Raji (cell line): Measurements from ENCODE around the gene PITPNM3.

ENCODE experiments used
- POLR2A ChIP-seq: IDR thresholded peaks from 2 replicates; pipeline ENCODE4 v1.6.1; 2011; ENCODE audit warnings: low read depth, low read length, control low read depth; ENCODE audit not compliant: insufficient read depth

PITPNM3 gene

DNA sequence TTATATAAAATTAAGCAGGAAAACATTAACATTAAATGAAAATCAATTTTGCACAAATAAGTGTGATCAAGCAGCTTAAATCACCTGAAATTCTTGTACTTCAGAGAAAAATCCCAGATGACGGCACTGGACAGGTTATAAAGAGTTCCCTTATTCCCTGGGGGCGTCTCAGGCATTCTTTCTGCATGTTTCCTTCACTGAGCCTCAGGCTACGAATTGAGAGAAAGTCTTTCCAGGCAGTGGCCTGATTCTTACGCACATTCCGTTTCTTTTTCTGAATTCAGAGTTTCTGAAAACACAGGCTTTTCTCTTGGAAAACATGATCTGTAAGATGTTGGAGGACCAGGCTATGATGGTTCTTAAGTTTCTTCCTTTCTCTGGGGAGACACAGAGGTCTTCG lies 22.1 kb upstream of the PITPNM3 start:
- TF ChIP-seq POLR2A = no peak

DNA sequence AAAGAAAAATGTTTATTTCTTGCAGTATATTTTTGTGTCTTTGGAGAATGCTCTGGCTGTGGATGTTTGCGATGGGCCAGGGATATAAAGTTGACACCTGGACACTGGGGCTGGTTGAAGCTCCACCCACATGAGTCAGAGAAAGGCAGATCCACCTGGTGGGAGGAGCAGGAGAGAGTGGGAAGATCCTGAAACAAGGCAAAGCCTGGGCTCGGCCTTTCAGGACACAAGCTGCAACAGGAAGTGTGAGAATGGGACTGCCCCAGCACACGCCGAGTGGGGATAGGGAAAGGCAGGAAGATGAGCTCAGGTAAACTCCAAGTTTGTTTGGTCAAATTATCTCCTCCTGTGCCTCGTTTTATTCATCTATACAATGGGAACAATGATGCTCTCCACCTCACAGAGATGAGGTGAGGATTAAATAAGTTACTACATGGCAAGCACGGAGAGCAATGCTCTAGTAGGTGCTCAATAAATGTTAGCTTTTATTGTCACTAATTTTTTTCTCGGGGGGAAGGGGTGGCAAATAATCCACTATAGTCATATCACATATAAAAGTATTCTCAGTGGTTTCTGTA lies 21.4 kb upstream of the PITPNM3 start:
- TF ChIP-seq POLR2A = no peak

DNA sequence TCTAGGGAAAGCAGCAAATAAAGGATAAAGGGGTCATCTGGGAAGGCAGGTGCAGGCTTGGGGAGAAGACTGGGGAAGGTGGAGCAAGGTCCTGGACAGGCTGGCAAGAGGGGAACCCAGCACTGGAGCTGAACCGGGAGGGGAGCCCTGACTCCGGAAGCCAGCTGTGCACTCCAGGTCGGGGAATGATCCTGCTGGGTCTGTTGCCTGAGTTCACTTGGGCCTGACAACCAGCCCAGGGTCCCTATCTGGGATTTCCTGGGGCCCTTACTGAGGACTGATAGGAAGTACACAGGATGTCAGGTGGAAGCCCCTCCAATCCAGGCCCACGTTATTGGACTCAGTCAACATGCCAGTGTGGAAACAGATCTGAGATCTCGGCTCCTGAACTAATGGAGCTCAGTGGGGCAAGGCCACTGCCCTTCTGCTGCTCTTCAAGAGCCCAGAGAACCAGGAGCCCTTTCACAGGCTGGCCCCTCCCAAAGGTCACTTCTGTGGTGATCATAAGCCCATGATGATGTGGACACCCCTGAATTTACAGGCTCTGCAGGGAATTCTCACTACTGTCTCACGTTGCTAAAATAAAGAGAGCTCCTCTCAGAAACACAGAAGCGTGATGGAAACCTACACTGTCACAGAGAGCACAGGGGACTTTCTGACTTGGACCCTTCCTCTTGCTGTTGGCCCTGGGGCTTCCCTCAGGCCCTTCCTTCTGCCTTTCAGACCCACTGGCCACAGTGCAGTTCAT lies 19.9 kb upstream of the PITPNM3 start:
- TF ChIP-seq POLR2A = no peak

DNA sequence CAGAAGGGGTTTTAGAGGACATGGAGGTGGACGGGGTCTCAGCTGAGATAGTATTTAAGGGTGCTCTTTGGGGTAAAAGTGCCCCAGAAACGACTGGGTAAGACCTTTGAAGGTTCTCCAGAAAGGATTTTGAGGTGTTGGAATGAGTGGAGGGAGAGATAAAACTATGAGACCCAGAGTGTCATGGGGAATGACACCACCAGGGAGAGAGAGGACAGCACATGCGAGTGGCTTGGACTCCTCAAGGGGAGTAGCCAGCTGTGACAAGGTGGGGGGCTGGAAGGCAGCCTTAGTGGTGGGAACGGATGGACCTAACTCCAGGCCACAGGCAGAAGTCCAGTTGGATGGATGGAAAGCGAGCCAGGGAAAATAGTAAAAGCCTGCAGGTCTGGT lies 19.2 kb upstream of the PITPNM3 start:
- no peak for TF ChIP-seq POLR2A

DNA sequence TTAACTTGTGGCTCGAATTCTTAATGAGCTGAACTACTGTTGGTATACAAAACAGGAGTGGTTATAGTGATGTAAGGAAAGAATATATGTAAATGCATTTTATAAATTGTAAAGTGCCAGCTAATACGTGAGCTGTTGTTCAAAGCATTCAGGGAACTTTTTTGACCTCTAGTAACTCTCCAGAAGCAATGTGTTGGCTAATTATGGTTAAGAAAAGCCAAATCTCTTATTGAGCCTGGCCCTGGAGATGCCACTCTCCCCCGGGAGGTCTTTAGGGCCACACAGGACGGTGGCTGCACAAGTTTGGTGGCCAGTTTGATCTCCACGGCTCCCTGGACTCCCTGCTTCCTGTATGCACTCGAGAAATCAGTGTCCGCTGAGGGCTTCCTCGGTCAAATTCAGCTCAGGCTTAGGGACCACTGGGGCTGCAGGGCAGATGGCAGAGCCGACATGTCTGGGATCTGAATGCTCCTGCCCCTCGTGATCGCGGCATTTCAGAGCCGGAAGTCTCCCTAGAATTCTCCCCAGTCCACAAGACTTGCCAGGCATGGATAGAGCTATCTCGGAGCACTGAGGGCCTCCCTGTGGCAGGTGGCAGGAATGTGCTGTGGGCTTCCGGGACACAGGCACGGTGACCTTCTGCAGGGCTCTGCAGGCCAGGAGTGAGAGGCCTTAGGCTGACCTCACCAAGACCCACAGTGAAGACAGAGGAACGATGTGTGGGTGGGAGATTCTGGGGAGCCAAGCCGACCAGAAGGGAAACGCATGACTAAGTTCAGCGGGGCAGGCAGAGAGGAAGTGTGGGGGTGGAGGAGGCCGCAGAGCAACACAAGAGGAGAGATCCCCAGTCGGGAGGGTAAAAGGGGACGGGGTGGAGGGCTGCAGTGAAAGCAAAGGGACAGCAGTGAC lies 18.6 kb upstream of the PITPNM3 start:
- no peak for TF ChIP-seq POLR2A

DNA sequence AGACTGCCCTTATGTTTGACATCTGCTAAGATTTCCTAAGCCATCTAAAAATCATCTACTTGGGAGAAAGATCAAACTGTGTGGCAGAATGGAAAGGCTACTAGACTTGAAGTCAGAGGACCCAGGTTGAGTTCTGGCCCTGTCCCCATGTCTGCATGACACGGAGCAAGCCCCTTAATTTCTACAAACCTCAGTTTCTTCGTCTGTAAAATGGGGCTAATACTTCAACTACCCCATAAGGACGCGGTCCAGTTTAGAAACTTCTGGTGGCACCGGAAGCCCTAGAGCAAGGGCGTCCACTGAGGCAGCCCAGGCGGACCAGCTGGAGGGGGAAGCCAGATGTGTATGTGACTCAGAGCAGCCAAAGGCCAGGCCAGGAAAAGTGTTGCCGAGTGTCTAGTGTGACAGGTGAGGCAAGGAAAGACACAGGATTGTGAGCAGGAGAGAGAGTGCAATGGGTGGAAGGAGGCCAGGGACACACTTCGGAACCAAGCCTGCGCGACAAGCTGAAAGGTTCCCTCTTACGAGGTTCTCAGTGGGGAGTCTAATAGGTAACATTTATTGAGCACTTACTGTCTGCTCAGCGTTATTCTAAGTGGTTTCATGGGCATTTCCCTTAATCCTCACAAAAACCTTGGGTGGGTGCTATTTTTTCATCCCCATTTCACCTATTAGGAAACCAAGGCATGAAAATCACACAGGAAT lies 17.8 kb upstream of the PITPNM3 start:
- no peak for TF ChIP-seq POLR2A

DNA sequence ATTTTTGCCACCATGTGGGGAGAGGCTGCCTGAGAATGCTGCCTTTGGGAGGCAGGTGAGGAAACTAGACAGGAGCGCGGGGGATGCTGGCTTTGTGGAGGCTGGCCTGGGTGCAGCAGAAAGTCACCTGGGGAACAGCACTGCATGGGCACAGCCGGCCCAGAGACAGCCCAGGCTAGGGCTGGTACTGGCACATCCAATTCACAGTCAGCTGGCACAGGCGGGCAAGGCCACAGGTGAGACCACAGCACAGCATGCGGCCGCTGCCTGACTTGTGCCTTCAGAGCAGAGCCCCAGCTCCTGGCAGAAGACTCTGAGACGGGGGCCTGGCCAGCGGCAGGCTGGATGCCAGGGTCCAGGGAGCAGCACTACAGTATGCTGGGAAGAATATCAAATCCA lies 16.6 kb upstream of the PITPNM3 start:
- no peak for TF ChIP-seq POLR2A

GRCh38 chr17:6571452-6571781 lies 15.1 kb upstream of the PITPNM3 start:
- TF ChIP-seq POLR2A = no peak

DNA sequence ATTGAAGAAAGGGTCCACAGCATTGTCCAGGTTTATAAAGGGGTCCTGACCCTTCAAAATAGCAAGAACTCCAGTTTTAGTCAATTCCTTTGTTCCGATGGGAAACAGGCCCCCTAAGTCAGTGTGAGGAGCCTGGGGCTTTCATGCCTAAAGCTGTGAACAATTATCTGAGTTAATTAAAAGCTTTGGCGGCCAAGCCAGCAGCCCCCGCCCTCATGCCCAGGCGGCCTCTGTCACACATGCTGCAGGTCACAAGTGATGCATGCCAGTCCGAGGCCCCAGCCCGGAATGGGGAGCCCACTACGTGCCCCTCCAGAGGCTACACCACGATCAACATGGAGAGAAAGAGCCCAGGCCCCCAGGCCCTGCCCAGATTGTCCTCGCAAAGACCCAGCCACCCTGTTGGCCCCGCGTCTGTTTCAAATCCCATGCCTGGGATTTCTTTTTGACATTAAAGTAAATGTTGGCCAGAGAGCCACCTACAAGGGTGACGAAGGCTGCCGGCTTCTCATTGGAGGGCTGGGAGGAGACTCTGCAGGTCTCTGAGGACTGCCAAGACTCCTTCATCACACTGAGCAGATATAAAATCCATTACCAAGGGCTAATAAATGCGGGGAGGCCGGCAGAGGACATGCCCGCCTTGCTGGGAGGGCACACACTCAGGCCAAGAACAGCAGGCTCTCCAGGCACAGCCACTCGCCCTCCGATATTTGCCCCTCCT lies 14.5 kb upstream of the PITPNM3 start:
- TF ChIP-seq POLR2A = no peak

DNA sequence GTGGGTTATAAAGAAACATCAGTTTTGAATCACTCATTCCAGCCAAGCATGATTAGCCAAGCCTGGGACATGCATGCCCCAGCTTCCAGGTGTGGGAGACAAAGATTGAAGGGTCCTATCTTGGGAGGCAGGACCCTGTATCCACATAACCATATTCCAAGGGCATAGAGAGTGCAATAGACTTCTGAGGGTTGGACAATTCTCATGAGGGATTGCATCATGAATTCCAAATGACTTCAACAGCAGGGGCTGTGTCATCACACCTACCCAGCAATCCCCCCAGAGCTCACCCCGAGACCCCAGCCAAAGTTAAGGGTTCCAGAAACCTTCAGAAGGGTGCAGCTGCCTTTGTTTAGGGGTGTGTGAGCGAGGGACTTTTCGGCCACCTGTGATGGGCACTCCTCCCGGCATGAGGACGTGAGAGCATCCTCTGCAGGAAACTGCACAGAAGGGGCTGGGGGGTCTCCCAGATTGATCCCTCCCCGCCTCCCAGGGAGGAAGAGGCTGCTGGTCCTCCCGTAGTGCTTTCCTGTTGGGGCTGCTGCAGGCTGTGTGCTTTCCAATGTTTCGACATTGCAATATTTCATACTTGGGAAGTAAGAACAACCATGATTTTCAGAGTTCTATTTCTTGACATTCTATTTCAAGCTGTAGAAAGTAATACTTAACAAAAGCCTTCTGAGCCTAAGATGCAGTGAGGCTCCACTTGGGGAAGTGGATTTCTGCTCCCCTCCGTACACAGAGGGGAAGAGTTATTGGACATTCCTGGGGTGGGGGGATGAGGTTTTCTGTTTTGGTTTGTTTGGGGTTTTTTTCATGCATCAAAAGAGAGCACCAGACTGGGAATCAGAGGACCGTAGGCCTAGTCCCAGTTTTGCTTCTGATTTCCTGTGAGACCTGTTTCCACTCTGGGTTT lies 13.3 kb upstream of the PITPNM3 start:
- TF ChIP-seq POLR2A = no peak

GRCh38 chr17:6568184-6568758 lies 11.9 kb upstream of the PITPNM3 start:
- TF ChIP-seq POLR2A = no peak

DNA sequence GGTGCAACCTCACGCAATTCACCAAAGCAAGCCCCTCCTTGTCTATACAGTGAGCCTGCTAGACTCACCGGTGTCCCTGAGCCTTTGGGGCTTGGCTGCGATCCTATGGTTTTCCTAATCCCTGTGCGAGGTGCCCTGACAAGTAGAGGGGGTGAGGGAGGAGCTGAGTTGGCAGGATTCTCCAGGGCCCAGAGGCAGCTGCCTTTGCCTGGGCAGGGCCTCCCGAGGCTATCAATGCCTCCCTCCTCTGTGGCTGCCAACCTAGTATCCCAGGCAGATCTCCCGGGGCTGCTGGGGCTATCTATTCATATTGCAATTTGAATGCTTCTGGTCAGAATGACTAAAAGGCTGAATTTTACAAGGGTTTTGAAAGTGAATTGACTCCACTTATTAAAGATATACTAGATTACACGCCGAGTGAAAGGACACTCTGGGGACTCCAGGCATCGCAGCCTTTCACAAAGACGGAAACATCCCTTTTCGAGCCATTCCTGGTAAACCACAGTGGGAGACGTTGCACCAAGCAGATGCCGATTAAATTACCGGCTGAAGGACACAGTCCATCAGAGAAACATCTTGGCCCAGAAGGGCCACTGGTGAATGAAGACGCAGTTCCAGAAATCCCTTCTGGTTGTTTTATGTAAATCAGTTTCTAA lies 11.3 kb upstream of the PITPNM3 start:
- no peak for TF ChIP-seq POLR2A

DNA sequence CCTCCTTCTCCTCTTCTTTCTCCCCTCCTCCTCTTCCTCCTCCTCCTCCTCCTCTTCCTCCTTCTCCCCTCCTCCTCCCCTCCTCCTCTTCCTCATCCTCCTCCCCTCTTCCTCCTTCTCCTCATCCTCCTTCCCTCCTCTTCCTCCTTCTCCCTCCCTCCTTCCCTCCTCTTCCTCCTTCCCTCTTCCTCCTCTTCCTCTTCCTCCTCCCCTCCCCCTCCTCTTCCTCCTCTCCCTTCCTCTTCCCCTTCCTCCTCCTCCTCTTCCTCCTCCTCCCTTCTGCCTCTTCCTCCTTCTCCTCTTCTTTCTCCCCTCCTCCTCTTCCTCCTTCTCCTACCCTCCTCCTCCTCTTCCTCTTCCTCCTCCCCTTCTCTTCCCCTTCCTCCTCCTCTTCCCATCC lies 5.1 kb upstream of the PITPNM3 start:
- TF ChIP-seq POLR2A = no peak
